Endothelial cell of umbilical vein (primary cell): ENCODE results near the gene DGKH. TPM values are rescaled to one million over a fixed set of nuclear protein-coding genes. Genes with fewer than 3 reads are reported as not detected.

Source experiments
- BruUV-seq: library from RNA; stranded (reverse); fragments of 400-500 nt; replicated peaks from 2 replicates; lab custom pipeline; 2021; lab: Mats Ljungman, UMichigan
- CTCF ChIA-PET: fragments of 300-600, 350-600 bp; sonication (Branson Sonifier 250); formaldehyde crosslinking; loops from one replicate; lab custom pipeline; 2021; ENCODE audit warnings: antibody characterized with exemption, inconsistent platforms; lab: Charles Lee
- POLR2A ChIA-PET: fragments of 300-600, 350-600 bp; sonication (Branson Sonifier 250); formaldehyde crosslinking; loops from one replicate; lab custom pipeline; 2021; ENCODE audit warnings: antibody characterized with exemption, inconsistent platforms; lab: Charles Lee
- DNase-seq: peaks from one replicate; pipeline ENCODE4 v3.0.0-alpha.2; 2011; ENCODE audit warnings: low read depth, low spot score
- FAIRE-seq: peaks from 2 replicates; lab custom pipeline; 2011; peaks lifted over from hg19 to GRCh38; lab: Jason Lieb, UNC
- H2AFZ ChIP-seq: 2 replicates; pipeline ENCODE4 v1.6.0; 2012; ENCODE audit warnings: low read depth, low read length, control low read depth, inconsistent platforms
- H3K27ac ChIP-seq: 2 replicates; pipeline ENCODE4 v1.5.1; 2011; ENCODE audit warnings: low read depth, mild to moderate bottlenecking, control low read depth, low read length, moderate library complexity; ENCODE audit not compliant: insufficient read depth
- H3K27me3 ChIP-seq, 2 experiments: 2 replicates each; pipeline versions ENCODE4 v1.6.0 to v1.6.1; 2011; ENCODE audit warnings: low read length in 2 of 2, mixed read lengths in 1 of 2; ENCODE audit not compliant: control insufficient read depth in 2 of 2, insufficient read depth in 2 of 2
- H3K36me3 ChIP-seq, 2 experiments: 2 replicates in 1 of 2; 3 replicates in 1 of 2; pipeline ENCODE4 v1.5.1; 2011; ENCODE audit warnings: low read length in 2 of 2, mild to moderate bottlenecking in 1 of 2, moderate library complexity in 1 of 2; ENCODE audit not compliant: control insufficient read depth in 2 of 2, insufficient read depth in 2 of 2; ENCODE audit errors: extremely low read depth in 1 of 2
- H3K4me1 ChIP-seq: 3 replicates; pipeline ENCODE4 v1.5.1; 2011; ENCODE audit warnings: mild to moderate bottlenecking, low read length; ENCODE audit not compliant: control insufficient read depth, insufficient read depth; ENCODE audit errors: extremely low read depth
- H3K4me2 ChIP-seq: 2 replicates; pipeline ENCODE4 v1.6.1; 2011; ENCODE audit warnings: low read length, control low read depth, mixed read lengths; ENCODE audit not compliant: insufficient read depth
- H3K4me3 ChIP-seq, 3 experiments: fragments of 200-600 bp in 1 of 3; sonication (generic), shearing (Covaris generic) in 1 of 3; replicated peaks in 1 of 3; 2 replicates each; pipeline ENCODE4 v1.5.1; 2011 to 2016; ENCODE audit warnings: control low read depth in 3 of 3, low read length in 3 of 3, mild to moderate bottlenecking in 2 of 3, inconsistent platforms in 1 of 3, low read depth in 1 of 3, moderate library complexity in 1 of 3; ENCODE audit not compliant: insufficient read depth in 1 of 3
- H3K79me2 ChIP-seq: 2 replicates; pipeline ENCODE4 v1.6.0; 2012; ENCODE audit warnings: low read length, inconsistent platforms; ENCODE audit not compliant: control insufficient read depth, insufficient read depth
- H3K9ac ChIP-seq: replicated peaks from 2 replicates; pipeline ENCODE3; 2011; ENCODE audit warnings: low read length, control low read depth; ENCODE audit not compliant: insufficient read depth; ENCODE audit errors: extremely low read depth
- H3K9me1 ChIP-seq: replicated peaks from 3 replicates; pipeline ENCODE4 v1.6.0; 2011; ENCODE audit warnings: mild to moderate bottlenecking, low read length; ENCODE audit not compliant: control insufficient read depth, insufficient read depth; ENCODE audit errors: extremely low read depth
- H3K9me3 ChIP-seq: replicated peaks from 2 replicates; pipeline ENCODE4 v1.5.1; 2012; ENCODE audit warnings: low read length, inconsistent platforms; ENCODE audit not compliant: control insufficient read depth, insufficient read depth
- H4K20me1 ChIP-seq: replicated peaks from 2 replicates; pipeline ENCODE3; 2011; ENCODE audit warnings: mild to moderate bottlenecking, low read length; ENCODE audit not compliant: control insufficient read depth, insufficient read depth; ENCODE audit errors: extremely low read depth
- CTCF ChIP-seq, 2 donors: IDR thresholded peaks; 1 replicate in 1 of 2; 2 replicates in 1 of 2; pipeline ENCODE4 v1.5.1; 2011; ENCODE audit warnings: low read length in 2 of 2, mild to moderate bottlenecking in 2 of 2, moderate library complexity in 2 of 2, control low read depth in 1 of 2, inconsistent platforms in 1 of 2, low read depth in 1 of 2; ENCODE audit not compliant: insufficient read depth in 1 of 2; ENCODE audit errors: extremely low read depth in 1 of 2
- EZH2 ChIP-seq: IDR thresholded peaks from 2 replicates; pipeline ENCODE4 v1.6.1; 2012; ENCODE audit warnings: borderline replicate concordance, low read depth, mild to moderate bottlenecking, moderate library complexity, low read length, inconsistent platforms; ENCODE audit not compliant: severe bottlenecking
- FOS ChIP-seq: IDR thresholded peaks from 2 replicates; pipeline ENCODE4 v1.6.1; 2011; ENCODE audit warnings: mild to moderate bottlenecking, low read length, moderate library complexity, borderline replicate concordance; ENCODE audit not compliant: insufficient read depth
- GATA2 ChIP-seq: IDR thresholded peaks from 2 replicates; pipeline ENCODE4 v1.7.0; 2011; ENCODE audit warnings: low read depth, mild to moderate bottlenecking, moderate library complexity, mixed read lengths, low read length; ENCODE audit not compliant: insufficient read length, insufficient read depth
- JUN ChIP-seq: IDR thresholded peaks from 2 replicates; pipeline ENCODE4 v1.6.1; 2011; ENCODE audit warnings: borderline replicate concordance, low read depth; ENCODE audit not compliant: insufficient read length, insufficient read depth
- MAX ChIP-seq: IDR thresholded peaks from 2 replicates; pipeline ENCODE4 v1.6.1; 2011; ENCODE audit not compliant: insufficient read depth, insufficient read length
- MYC ChIP-seq: IDR thresholded peaks from one replicate; pipeline ENCODE4 v1.6.1; 2011; ENCODE audit warnings: mild to moderate bottlenecking, low read depth, low read length
- POLR2A ChIP-seq: IDR thresholded peaks from 2 replicates; pipeline ENCODE4 v1.6.1; 2012; ENCODE audit warnings: low read depth, mild to moderate bottlenecking, control low read depth, low read length
- POLR2AphosphoS5 ChIP-seq: IDR thresholded peaks from 2 replicates; pipeline ENCODE4 v1.6.1; 2012; ENCODE audit warnings: low read depth, mild to moderate bottlenecking, control low read depth, low read length, moderate library complexity; ENCODE audit not compliant: insufficient read depth
- dilution Hi-C: fragments of 300-500 bp; cut with MboI; formaldehyde crosslinking; loops from one replicate; pipeline ENCODE4 v1.15.0; 2019; ENCODE audit warnings: low sequenced_read_pairs; ENCODE audit not compliant: extremely low pct_ligation_motif_present
- intact Hi-C: fragments of 100-400 bp; cut with micrococcal nuclease; formaldehyde crosslinking; loops from one replicate; pipeline ENCODE4 v1.10.0; 2022
- polyA plus RNA-seq, 4 experiments: library from polyadenylated mRNA; depleted of rRNA in 3 of 4; stranded (reverse) in 3 of 4; unstranded in 1 of 4; fragments of >200 nt; gene quantifications; 2 replicates each; pipeline versions ENCODE4 v1.2.1 to v1.2.3, GENCODE V29; 2011 to 2012; ENCODE audit warnings: missing spikeins in 1 of 4
- total RNA-seq: library from RNA; stranded (reverse); gene quantifications from 2 replicates; pipeline ENCODE4 v1.2.3, GENCODE V29; 2021

The DGKH gene
- total and polyA plus RNA-seq, 2 donors (not counting 3 experiments of a cell fraction or from before 2014, with no cell fraction given): 4.1 to 30.1 TPM

GRCh38 chr13:42275098-42275471 is 226.6 kb downstream of the DGKH start:
- DNase-seq (no peak), FAIRE-seq (no peak)
- Histone ChIP-seq H3K9me1 (no peaks in the 10 kb centered on the region), H4K20me1 (no peaks in the 10 kb centered on the region), H3K79me2 (peaks cover 54% of the 10 kb centered on the region), H3K36me3 (no peaks in the 10 kb centered on the region), H2AFZ (no peak overlapping the region), H3K27me3 (no peaks in the 10 kb centered on the region), H3K9ac (no peak overlapping the region), H3K4me1 (peaks cover 22% of the 10 kb centered on the region), H3K27ac (no peak overlapping the region), H3K4me2 (no peak overlapping the region), H3K9me3 (no peaks in the 10 kb centered on the region), H3K4me3 (no peak overlapping the region)
- no TSS peak for BruUV-seq
- no peak for TF ChIP-seq MYC
- no peak for TF ChIP-seq CTCF (IDR thresholded peaks at IDR 0.05; ENCODE audit: extremely low read depth in 1 of 2, insufficient read depth in 1 of 2, low read depth in 1 of 2, low read length in 2 of 2)
- TF ChIP-seq POLR2A: no peak
- no peak for TF ChIP-seq GATA2
- TF ChIP-seq MAX: no peak
- TF ChIP-seq FOS: no peak
- TF ChIP-seq JUN: no peak
- TF ChIP-seq EZH2: no peak
- TF ChIP-seq POLR2AphosphoS5: no peak
- intact Hi-C loops (no loop called here), dilution Hi-C loops (no loop called here)
- CTCF ChIA-PET: no interaction called here
- POLR2A ChIA-PET: no interaction called here
